K562 (cell line): ENCODE data around the gene THEMIS. TPM values are rescaled to one million over a fixed set of nuclear protein-coding genes. Genes with fewer than 3 reads are reported as not detected.

Experiments
- ATAC-seq: fragments of 200-7000 bp; cut with Tn5 transposase; 3 replicates; pipeline ENCODE4 v1.9.1; 2020; ENCODE audit warnings: moderate library complexity
- BruUV-seq: library from RNA; stranded (reverse); fragments of 400-500 nt; replicated peaks from 2 replicates; lab custom pipeline; 2021; lab: Mats Ljungman, UMichigan
- CTCF ChIA-PET: fragments of 300-600 bp; formaldehyde crosslinking; extraction: SDS; loops from one replicate; lab custom pipeline; 2021; ENCODE audit warnings: low intra/inter-chr PET ratio; lab: Yijun Ruan, JAX
- POLR2A ChIA-PET: fragments of 300-600, 350-650 bp; sonication (Branson Sonifier 250); formaldehyde crosslinking; extraction: SDS; loops from one replicate; lab custom pipeline; 2021; ENCODE audit warnings: antibody characterized with exemption, inconsistent platforms; lab: Yijun Ruan, JAX
- DNase-seq, 4 experiments: peaks; one replicate each; pipeline versions ENCODE4 v3.0.0 to v3.0.0-alpha.2; 2011 to 2018; ENCODE audit warnings: low spot score in 3 of 4, mixed read lengths in 3 of 4; ENCODE audit errors: extremely low read depth in 1 of 4
- FAIRE-seq: peaks from 2 replicates; lab custom pipeline; 2011; peaks lifted over from hg19 to GRCh38; lab: Jason Lieb, UNC
- H2AFZ ChIP-seq: 2 replicates; pipeline ENCODE4 v1.6.0; 2011; ENCODE audit warnings: low read depth, low read length, control low read depth, inconsistent platforms
- H3K27ac ChIP-seq: fragments of 200-600 bp; 3 replicates; pipeline ENCODE4 v1.8.0; 2011; ENCODE audit warnings: low read depth, mild to moderate bottlenecking, control low read depth, inconsistent platforms, low read length, moderate library complexity, mixed read lengths; ENCODE audit errors: extremely low read depth
- H3K27me3 ChIP-seq, 2 experiments: fragments of 300-600 bp in 1 of 2; 2 replicates in 1 of 2; 3 replicates in 1 of 2; pipeline versions ENCODE4 v1.6.0 to v1.8.0; 2011; ENCODE audit warnings: inconsistent platforms in 2 of 2, low read length in 2 of 2, mild to moderate bottlenecking in 1 of 2, mixed read lengths in 1 of 2, moderate library complexity in 1 of 2; ENCODE audit not compliant: control insufficient read depth in 2 of 2, insufficient read depth in 2 of 2
- H3K36me3 ChIP-seq: fragments of 300-600 bp; 3 replicates; pipeline ENCODE4 v1.8.0; 2011; ENCODE audit warnings: mild to moderate bottlenecking, low read length, inconsistent platforms; ENCODE audit not compliant: control insufficient read depth, insufficient read depth
- H3K4me1 ChIP-seq, 2 experiments: fragments of 200-600 bp in 1 of 2; replicated peaks in 1 of 2; 2 replicates in 1 of 2; 3 replicates in 1 of 2; pipeline versions ENCODE4 v1.5.1 to v1.8.0; 2011; ENCODE audit warnings: inconsistent platforms in 2 of 2, low read length in 2 of 2, mild to moderate bottlenecking in 1 of 2, mixed read lengths in 1 of 2, moderate library complexity in 1 of 2; ENCODE audit not compliant: control insufficient read depth in 2 of 2, insufficient read depth in 2 of 2
- H3K4me2 ChIP-seq: 2 replicates; pipeline ENCODE4 v1.6.1; 2011; ENCODE audit warnings: low read length, control low read depth, inconsistent platforms, mixed read lengths; ENCODE audit not compliant: insufficient read depth
- H3K4me3 ChIP-seq: fragments of 200-600 bp; sonication (generic), shearing (Covaris generic); 2 replicates; pipeline ENCODE4 v1.5.1; 2016; ENCODE audit warnings: control low read depth, inconsistent platforms
- H3K79me2 ChIP-seq: fragments of 200-600 bp; 3 replicates; pipeline ENCODE4 v1.8.0; 2011; ENCODE audit warnings: low read length, inconsistent platforms; ENCODE audit not compliant: control insufficient read depth, insufficient read depth
- H3K9ac ChIP-seq, 2 experiments: 2 replicates each; pipeline versions ENCODE4 v1.6.0 to v1.6.1; 2011; ENCODE audit warnings: low read depth in 2 of 2, low read length in 2 of 2, control low read depth in 1 of 2, inconsistent platforms in 1 of 2, mild to moderate bottlenecking in 1 of 2, mixed read lengths in 1 of 2; ENCODE audit not compliant: insufficient read depth in 1 of 2
- H3K9me1 ChIP-seq: one replicate; pipeline ENCODE4 v1.6.0; 2011; ENCODE audit warnings: inconsistent platforms, mild to moderate bottlenecking, low read length, moderate library complexity; ENCODE audit not compliant: control insufficient read depth, insufficient read depth
- H3K9me3 ChIP-seq: replicated peaks from 2 replicates; pipeline ENCODE4 v1.5.1; 2011; ENCODE audit warnings: low read depth, low read length, inconsistent platforms; ENCODE audit not compliant: control insufficient read depth, insufficient read depth
- H4K20me1 ChIP-seq: replicated peaks from 2 replicates; pipeline ENCODE4 v1.6.1; 2011; ENCODE audit warnings: low read length, inconsistent platforms, mixed read lengths; ENCODE audit not compliant: control insufficient read depth, insufficient read depth
- ARID1B ChIP-seq: fragments of 450-650 bp; IDR thresholded peaks from 2 replicates; pipeline ENCODE4 v1.6.1; 2016; ENCODE audit warnings: antibody characterized with exemption, mild to moderate bottlenecking, inconsistent platforms
- BACH1 ChIP-seq: fragments of 200-800 bp; sonication (Bioruptor generic); IDR thresholded peaks from 2 replicates; pipeline ENCODE4 v1.6.1; 2016; ENCODE audit warnings: missing genetic modification characterization, missing compliant biosample characterization
- KDM4B ChIP-seq, 2 experiments: fragments of 450-650 bp in 1 of 2; sonication (generic) in 1 of 2; IDR thresholded peaks; 2 replicates each; pipeline ENCODE4 v1.6.1; 2016 to 2017; ENCODE audit warnings: borderline replicate concordance in 2 of 2, antibody characterized with exemption in 1 of 2, low read depth in 1 of 2, mild to moderate bottlenecking in 1 of 2
- MCM2 ChIP-seq: fragments of 450-650 bp; IDR thresholded peaks from 2 replicates; pipeline ENCODE4 v1.6.1; 2017; ENCODE audit warnings: low read depth, mild to moderate bottlenecking
- MTF1 ChIP-seq: fragments of 250-450 bp; sonication (Bioruptor Pico); IDR thresholded peaks from 2 replicates; pipeline ENCODE4 v1.9.0; 2021; ENCODE audit warnings: moderate library complexity, mild to moderate bottlenecking, inconsistent platforms, borderline replicate concordance
- NRF1 ChIP-seq, 2 experiments: fragments of 450-650 bp; IDR thresholded peaks in 1 of 2; conservative IDR thresholded peaks in 1 of 2; 2 replicates each; pipeline ENCODE4 v1.6.1; 2014; ENCODE audit warnings: mild to moderate bottlenecking in 2 of 2
- RBM22 ChIP-seq: fragments of 200-400 bp; formaldehyde crosslinking; IDR thresholded peaks from 2 replicates; pipeline ENCODE4 v1.6.1; 2018; ENCODE audit warnings: low read length, low read depth; ENCODE audit not compliant: poor library complexity, severe bottlenecking
- SMAD4 ChIP-seq: fragments of 250-450 bp; sonication (Bioruptor Pico); conservative IDR thresholded peaks from 2 replicates; pipeline ENCODE4 v1.8.0; 2021; ENCODE audit warnings: inconsistent platforms, mild to moderate bottlenecking, moderate library complexity
- XRCC3 ChIP-seq: fragments of 450-650 bp; IDR thresholded peaks from 2 replicates; pipeline ENCODE4 v1.6.1; 2017; ENCODE audit warnings: mild to moderate bottlenecking, moderate library complexity
- ZNF764 ChIP-seq: fragments of 250-450 bp; sonication (Bioruptor Pico); IDR thresholded peaks from 2 replicates; pipeline ENCODE4 v1.4.0; 2020; ENCODE audit warnings: low read depth, mild to moderate bottlenecking, moderate library complexity
- WGBS: fragments of 100-300 bp; shearing (Covaris generic); methylation state at CpG from one replicate; pipeline ENCODE4 v1.1.6; 2016; ENCODE audit warnings: low coverage, mixed read lengths; ENCODE audit not compliant: insufficient coverage; ENCODE audit errors: missing lambda C conversion rate; 5-methylcytosine and 5-hydroxymethylcytosine counted together
- in situ Hi-C: fragments of 300-500 bp; cut with MboI; formaldehyde crosslinking; loops from 4 replicates; pipeline ENCODE4 v1.15.0; 2018; ENCODE audit warnings: inconsistent platforms, mixed read lengths
- intact Hi-C: fragments of 100-400 bp; cut with micrococcal nuclease; formaldehyde crosslinking; loops from 2 replicates; pipeline ENCODE4 v1.14.2; 2022
- polyA plus RNA-seq, 8 experiments: library from polyadenylated mRNA; depleted of rRNA in 4 of 8; stranded (reverse) in 5 of 8; unstranded in 3 of 8; fragments of >200 nt; fragmentation: Nextera tagmentation in 2 of 8; fragmentation: Illumina TruSeq in 1 of 8; extraction: Ambion mirVana in 2 of 8; extraction: Trizol in 1 of 8; gene quantifications; 2 replicates each; pipeline versions ENCODE4 v1.2.1 to v1.2.3, GENCODE V29; 2011 to 2014; ENCODE audit warnings: inconsistent platforms in 1 of 8, missing spikeins in 1 of 8
- total RNA-seq, 7 experiments: library from RNA; depleted of rRNA in 6 of 7; stranded (reverse); fragments of >200 nt in 6 of 7; fragmentation: Illumina TruSeq in 2 of 7; extraction: Trizol in 2 of 7; gene quantifications; 2 replicates each; pipeline versions ENCODE4 v1.2.1 to v1.2.3, GENCODE V29; 2011 to 2021; ENCODE audit warnings: low replicate concordance in 1 of 7

Gene THEMIS
- total and polyA plus RNA-seq, 9 of the 15 experiments (the other 6 are each of a cell fraction or from before 2014, with no cell fraction given) = 0.09 TPM; not detected in 8

- no peak for TF ChIP-seq KDM4B (IDR thresholded peaks at IDR 0.05; ENCODE audit: borderline replicate concordance in 2 of 2, low read depth in 1 of 2)
- no peak for TF ChIP-seq SMAD4
- no peak for TF ChIP-seq NRF1 (conservative IDR thresholded peaks at IDR 0.05 in 1 of 2, IDR thresholded peaks at IDR 0.05 in 1 of 2)
- TF ChIP-seq BACH1 (tag) = no peak
- no peak for TF ChIP-seq MTF1 (CRISPR knock-in tag)
Observed at GRCh38 chr6:127844529-127844928, 56.3 kb downstream of the THEMIS start (continued).

DNA sequence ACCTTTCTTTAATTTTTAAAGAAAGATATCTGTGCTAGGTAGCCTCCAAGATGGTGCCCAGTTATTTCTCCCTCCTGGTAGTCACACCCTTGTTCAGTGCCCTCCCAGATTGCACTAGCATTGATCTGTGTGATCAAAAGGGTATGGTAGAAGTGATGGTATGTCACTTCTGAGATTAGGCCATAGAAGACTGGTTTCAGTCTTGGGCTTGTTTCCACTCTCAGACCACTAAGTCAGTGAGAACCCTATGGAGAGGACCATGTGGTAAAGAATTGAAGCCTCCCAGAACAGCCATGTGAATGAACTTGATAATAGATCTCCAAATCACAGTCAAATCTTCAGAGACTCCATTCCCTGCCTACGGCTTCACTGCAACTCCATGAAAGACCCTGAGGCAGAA, 57.3 kb downstream of the THEMIS start:
- CTCF ChIA-PET = no interaction called here
- FAIRE-seq (no peak), DNase-seq (no peak), ATAC-seq (no peak)
- Histone ChIP-seq H3K27me3 (no peaks in the 10 kb centered on the region), H3K4me3 (no peak overlapping the region), H3K27ac (no peak overlapping the region), H3K9me1 (no peaks in the 10 kb centered on the region), H3K79me2 (no peaks in the 10 kb centered on the region), H3K9me3 (no peaks in the 10 kb centered on the region), H3K36me3 (no peaks in the 10 kb centered on the region), H2AFZ (no peak overlapping the region), H3K9ac (no peak overlapping the region), H3K4me1 (no peaks in the 10 kb centered on the region), H4K20me1 (no peaks in the 10 kb centered on the region), H3K4me2 (no peak overlapping the region)
- TF ChIP-seq XRCC3 (no peak), ZNF764 (CRISPR knock-in tag) (no peak), MCM2 (no peak), RBM22 (no peak), ARID1B (no peak)
- in situ Hi-C loops = no loop called here
- POLR2A ChIA-PET = no interaction called here
- no TSS peak for BruUV-seq
- 0% methylated on average over 1 of the region's 1 CpG for WGBS
- intact Hi-C loops = no loop called here
